A375 (cell line): ENCODE measurements around the gene MRPS5. TPM values are rescaled to one million over a fixed set of nuclear protein-coding genes. Genes with fewer than 3 reads are reported as not detected.

ENCODE experiments used
- total RNA-seq: library from RNA; depleted of rRNA; stranded (reverse); fragments of >200 nt; shearing (Covaris generic); gene quantifications from 2 replicates; pipeline ENCODE4 v1.2.3, GENCODE V29; 2014; rRNA removed

Gene MRPS5
- total RNA-seq, result 47.4 and 58.8 TPM in 2 replicates

DNA sequence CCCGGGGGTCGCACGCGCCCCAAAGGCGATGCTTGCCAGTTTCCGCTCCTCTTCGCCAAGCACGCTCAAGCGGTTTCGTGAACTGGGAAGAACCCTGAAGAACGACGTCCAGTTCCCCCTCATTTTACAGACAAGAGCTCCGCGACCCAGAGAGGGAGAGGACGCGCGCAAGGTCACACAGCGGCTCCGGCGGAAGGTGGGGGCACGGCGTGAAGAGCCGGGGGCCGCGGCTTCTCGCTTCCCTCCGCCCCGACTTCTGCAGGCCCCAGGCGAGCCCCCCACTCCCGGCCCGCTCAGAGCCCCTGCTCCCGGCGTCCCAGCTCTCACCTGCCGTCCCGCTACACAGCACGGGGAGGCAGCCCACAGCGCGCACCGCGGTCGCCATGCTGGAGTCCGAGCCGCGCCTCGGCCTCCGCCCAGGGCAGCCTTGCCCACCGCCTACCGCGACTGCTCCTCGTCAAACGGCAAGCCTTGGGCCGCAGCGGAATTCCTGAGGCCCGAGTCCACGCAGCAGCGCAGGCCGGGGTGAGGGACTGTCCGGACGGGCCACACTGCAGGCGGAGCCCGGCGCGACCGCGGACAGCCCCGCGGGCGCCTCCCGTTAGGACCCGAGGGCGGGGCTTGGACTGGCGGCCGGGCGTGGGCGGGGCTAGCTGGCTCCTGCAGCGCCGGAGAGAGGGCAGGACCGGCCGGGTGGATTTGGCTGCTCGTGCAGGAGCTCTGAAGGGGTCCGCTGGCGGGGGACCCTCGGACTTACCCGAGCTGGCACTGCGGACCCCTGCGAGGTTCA is at the start of gene MRPS5:
Gene MRPS5 (minus strand): TSS at position 402 of the 790 bp plus-strand sequence. CDS start 17 bp downstream, at position 385.

DNA sequence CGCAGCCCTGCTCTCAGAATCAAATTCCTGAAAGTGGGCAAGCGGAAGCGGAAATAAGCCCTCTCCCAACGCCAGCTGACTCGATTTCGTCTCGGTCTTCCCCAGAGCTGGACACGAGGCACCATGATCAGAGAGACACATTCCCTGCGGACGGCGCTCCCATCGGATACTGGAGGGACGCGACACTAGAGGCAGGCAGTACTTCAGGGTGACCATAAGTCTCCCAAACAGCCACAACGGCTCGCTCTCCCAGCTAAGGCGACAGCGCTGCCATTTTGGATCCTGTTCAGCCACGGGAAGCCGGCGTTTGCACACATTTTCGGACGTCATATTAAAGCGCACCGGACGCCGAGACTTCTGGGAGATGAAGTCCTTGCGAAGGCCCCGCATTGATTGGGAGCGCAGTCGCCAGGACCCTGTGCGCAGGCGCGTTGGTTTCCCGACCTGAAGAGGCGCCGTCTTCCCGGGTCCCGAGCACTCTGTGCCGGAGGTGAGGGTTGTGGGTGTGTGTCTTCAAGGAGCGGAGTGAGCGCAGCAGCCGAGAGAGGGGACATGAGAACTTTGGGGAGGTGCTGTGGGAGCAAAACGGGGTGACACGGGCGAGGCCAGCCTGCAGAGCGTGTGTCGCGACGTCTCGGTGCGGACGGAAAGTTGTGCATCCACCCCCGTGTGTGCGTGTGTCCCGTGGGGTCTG is 43.9 kb upstream of the MRPS5 start, which contains the start of gene ZNF2:
Gene ZNF2 (plus strand): TSS at position 439 of the 694 bp plus-strand sequence. CDS start 10,418 bp downstream, outside the sequence.

DNA sequence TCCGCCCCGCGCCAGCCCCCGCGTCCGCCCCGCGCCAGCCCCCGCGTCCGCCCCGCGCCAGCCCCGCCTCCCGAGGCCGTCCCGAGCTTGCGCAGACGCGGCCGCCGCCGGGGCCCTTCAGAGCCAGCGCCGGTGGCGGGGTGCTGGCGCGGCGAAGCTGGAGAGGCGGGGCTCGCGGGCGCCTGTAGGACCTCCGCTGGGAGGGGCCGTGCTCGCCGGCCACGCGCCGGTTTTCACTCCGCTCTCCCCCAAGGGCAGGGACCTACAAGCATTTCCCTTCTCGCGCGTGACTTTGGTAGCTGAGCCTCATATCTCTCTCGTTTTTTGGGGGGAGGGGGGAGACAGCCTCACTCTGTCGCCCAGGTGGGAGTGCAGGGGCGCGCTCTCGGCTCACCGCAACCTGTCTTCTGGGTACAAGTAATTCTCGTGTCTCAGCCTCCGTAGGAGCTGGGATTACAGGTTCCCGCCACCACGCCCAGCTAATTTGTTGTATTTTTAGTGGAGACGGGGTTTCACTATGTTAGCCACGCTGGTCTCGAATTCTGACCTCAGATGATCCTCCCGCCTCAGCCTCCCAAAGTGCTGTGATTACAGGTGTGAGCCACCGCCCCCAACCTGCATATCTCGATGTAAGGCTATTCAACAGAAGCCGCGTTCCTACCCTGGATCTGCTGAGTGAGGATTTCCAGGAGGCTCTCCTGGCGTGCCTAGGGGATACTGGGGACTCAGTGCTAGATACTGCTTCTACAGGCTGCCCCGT is 38.3 kb upstream of the MRPS5 start, which contains the start of gene ZNF514:
Gene ZNF514 (minus strand): TSS at position 159 of the 760 bp plus-strand sequence. CDS start 6,595 bp downstream, outside the sequence.

Other genes with a start within 250 kb of the MRPS5 start
- gene MAL, start 96.1 kb downstream of the MRPS5 start, total RNA-seq, result not detected in 2 replicates
- gene ZNF514, start 38.0 kb upstream of the MRPS5 start, total RNA-seq, result 5.9 and 7.1 TPM in 2 replicates
- 0.80 and 1.0 TPM in 2 replicates for gene ZNF2, start 44.0 kb upstream of the MRPS5 start, total RNA-seq
- gene ZNF892, start 85.7 kb upstream of the MRPS5 start, total RNA-seq, result 2.9 and 3.0 TPM in 2 replicates
- 0.15 and 0.66 TPM in 2 replicates for gene PROM2, start 152.6 kb upstream of the MRPS5 start, total RNA-seq
- 1.5 and 2.7 TPM in 2 replicates for gene KCNIP3, start 175.5 kb upstream of the MRPS5 start, total RNA-seq